A549 (cell line): ENCODE measurements around the gene CD160. TPM values are rescaled to one million over a fixed set of nuclear protein-coding genes. Genes with fewer than 3 reads are reported as not detected.

Experiments
- ATAC-seq, 2 experiments: fragments of 200-7000 bp in 1 of 2; fragments of >200 bp in 1 of 2; cut with Nextera tagmentation in 1 of 2; cut with Tn5 transposase in 1 of 2; 3 replicates each; pipeline versions ENCODE4 v1.8.0 to v1.9.1; 2018 to 2020; ENCODE audit warnings: mild to moderate bottlenecking in 1 of 2, moderate library complexity in 1 of 2
- CTCF ChIA-PET: fragments of 300-600 bp; sonication (Branson Sonifier 250); formaldehyde crosslinking; extraction: SDS; loops from one replicate; lab custom pipeline; 2021; ENCODE audit warnings: antibody characterized with exemption, inconsistent platforms; lab: Yijun Ruan, JAX
- POLR2A ChIA-PET: fragments of 350-600 bp; formaldehyde crosslinking; extraction: SDS; loops from one replicate; lab custom pipeline; 2021; ENCODE audit warnings: antibody characterized with exemption, inconsistent platforms; lab: Yijun Ruan, JAX
- DNase-seq, 2 experiments: peaks; one replicate each; pipeline versions ENCODE4 v3.0.0 to v3.0.0-alpha.2; 2011 to 2016; ENCODE audit warnings: low read depth in 1 of 2, low spot score in 1 of 2
- FAIRE-seq: peaks from 2 replicates; lab custom pipeline; 2011; peaks lifted over from hg19 to GRCh38; lab: Jason Lieb, UNC
- H3K27ac ChIP-seq, 2 experiments: fragments of >200 bp; sonication (Bioruptor Twin); formaldehyde crosslinking; 3 replicates each; pipeline ENCODE4 v1.5.1; 2016 to 2017
- H3K4me1 ChIP-seq: fragments of >200 bp; sonication (Bioruptor Twin); formaldehyde crosslinking; 3 replicates; pipeline ENCODE4 v1.6.1; 2016
- H3K4me2 ChIP-seq: fragments of >200 bp; sonication (Bioruptor Twin); formaldehyde crosslinking; 3 replicates; pipeline ENCODE4 v1.6.1; 2016
- H3K4me3 ChIP-seq: fragments of >200 bp; sonication (Bioruptor Twin); formaldehyde crosslinking; 3 replicates; pipeline ENCODE4 v1.5.1; 2016
- H3K9me3 ChIP-seq: fragments of >200 bp; sonication (Bioruptor Twin); formaldehyde crosslinking; 3 replicates; pipeline ENCODE4 v1.6.1; 2016
- BHLHE40 ChIP-seq: IDR thresholded peaks from 2 replicates; pipeline ENCODE4 v1.6.1; 2012; ENCODE audit warnings: low read depth, low read length, inconsistent platforms
- CEBPB ChIP-seq, 2 experiments: fragments of >200 bp in 1 of 2; sonication (Bioruptor Twin) in 1 of 2; formaldehyde crosslinking in 1 of 2; IDR thresholded peaks; 2 replicates each; pipeline ENCODE4 v1.6.1; 2012 to 2016
- ELK1 ChIP-seq: fragments of 150-350 bp; IDR thresholded peaks from 2 replicates; pipeline ENCODE4 v1.6.1; 2014; ENCODE audit warnings: low read depth, mild to moderate bottlenecking, low read length
- FOSL2 ChIP-seq, 2 experiments: fragments of 450-650 bp in 1 of 2; fragments of >200 bp in 1 of 2; sonication (Bioruptor Twin) in 1 of 2; formaldehyde crosslinking; IDR thresholded peaks; 2 replicates each; pipeline versions ENCODE4 v1.5.0 to v1.6.1; 2016 to 2020; ENCODE audit warnings: mild to moderate bottlenecking in 1 of 2, moderate library complexity in 1 of 2
- FOXS1 ChIP-seq: fragments of 250-450 bp; sonication (Bioruptor Pico); IDR thresholded peaks from 2 replicates; pipeline ENCODE4 v1.5.0; 2020; ENCODE audit warnings: mild to moderate bottlenecking, moderate library complexity
- GATA3 ChIP-seq: IDR thresholded peaks from 2 replicates; pipeline ENCODE4 v1.6.1; 2012; ENCODE audit warnings: borderline replicate concordance
- HDAC2 ChIP-seq: fragments of 200-600 bp; sonication (generic); IDR thresholded peaks from 2 replicates; pipeline ENCODE4 v1.6.1; 2016
- HEYL ChIP-seq: fragments of 250-450 bp; sonication (Bioruptor Pico); IDR thresholded peaks from 2 replicates; pipeline ENCODE4 v1.8.0; 2021; ENCODE audit warnings: mild to moderate bottlenecking, moderate library complexity
- HOXB5 ChIP-seq: fragments of 250-450 bp; sonication (Bioruptor Pico); IDR thresholded peaks from 2 replicates; pipeline ENCODE4 v1.5.0; 2020; ENCODE audit warnings: mild to moderate bottlenecking, moderate library complexity
- JUNB ChIP-seq: fragments of >200 bp; sonication (Bioruptor Twin); formaldehyde crosslinking; IDR thresholded peaks from 2 replicates; pipeline ENCODE4 v1.6.1; 2016
- MAFK ChIP-seq: fragments of 450-650 bp; IDR thresholded peaks from 2 replicates; pipeline ENCODE4 v1.6.1; 2014; ENCODE audit not compliant: partially characterized antibody
- MAX ChIP-seq: IDR thresholded peaks from 2 replicates; pipeline ENCODE4 v1.6.1; 2012
- MYC ChIP-seq: IDR thresholded peaks from 2 replicates; pipeline ENCODE4 v1.6.1; 2012; ENCODE audit warnings: mild to moderate bottlenecking, inconsistent platforms, low read length, improper control_type of control experiment, borderline replicate concordance
- NFE2L2 ChIP-seq: fragments of 150-350 bp; conservative IDR thresholded peaks from 2 replicates; pipeline ENCODE4 v1.6.1; 2014; ENCODE audit warnings: low read length
- POLR2A ChIP-seq: IDR thresholded peaks from 2 replicates; pipeline ENCODE4 v1.6.1; 2012; ENCODE audit warnings: mild to moderate bottlenecking, low read length
- POLR2AphosphoS2 ChIP-seq: conservative IDR thresholded peaks from 2 replicates; pipeline ENCODE4 v1.6.1; 2012; ENCODE audit warnings: low read length, improper control_type of control experiment, inconsistent platforms
- RAD21 ChIP-seq, 2 experiments: fragments of >200 bp in 1 of 2; sonication (Bioruptor Twin) in 1 of 2; formaldehyde crosslinking in 1 of 2; IDR thresholded peaks in 1 of 2; conservative IDR thresholded peaks in 1 of 2; 2 replicates in 1 of 2; 3 replicates in 1 of 2; pipeline ENCODE4 v1.6.1; 2012 to 2018; ENCODE audit warnings: inconsistent platforms in 1 of 2
- RARB ChIP-seq: fragments of 250-450 bp; sonication (Bioruptor Pico); IDR thresholded peaks from 2 replicates; pipeline ENCODE4 v1.8.0; 2021; ENCODE audit warnings: mild to moderate bottlenecking, moderate library complexity
- RNF2 ChIP-seq: fragments of 200-600 bp; sonication (generic); IDR thresholded peaks from 2 replicates; pipeline ENCODE4 v1.6.1; 2016; ENCODE audit warnings: low read depth, mild to moderate bottlenecking, antibody characterized with exemption, moderate library complexity, borderline replicate concordance
- SMC3 ChIP-seq: fragments of >200 bp; sonication (Bioruptor Twin); formaldehyde crosslinking; IDR thresholded peaks from 3 replicates; pipeline ENCODE4 v1.6.1; 2018; ENCODE audit warnings: inconsistent platforms
- TFCP2L1 ChIP-seq: fragments of 250-450 bp; sonication (Bioruptor Pico); IDR thresholded peaks from 2 replicates; pipeline ENCODE4 v1.5.0; 2021; ENCODE audit warnings: mild to moderate bottlenecking
- TP53 ChIP-seq: fragments of 250-450 bp; sonication (Bioruptor Pico); IDR thresholded peaks from 2 replicates; pipeline ENCODE4 v1.5.0; 2021; ENCODE audit warnings: mild to moderate bottlenecking, moderate library complexity
- ZFP36 ChIP-seq: fragments of 450-650 bp; IDR thresholded peaks from 2 replicates; pipeline ENCODE4 v1.6.1; 2014; ENCODE audit warnings: borderline replicate concordance; ENCODE audit not compliant: partially characterized antibody
- ZNF302 ChIP-seq: fragments of 250-450 bp; sonication (Bioruptor Pico); IDR thresholded peaks from 2 replicates; pipeline ENCODE4 v1.9.0; 2021; ENCODE audit warnings: inconsistent platforms, mild to moderate bottlenecking, moderate library complexity
- ZSCAN20 ChIP-seq: fragments of 250-450 bp; sonication (Bioruptor Pico); IDR thresholded peaks from 2 replicates; pipeline ENCODE4 v1.8.0; 2022; ENCODE audit warnings: mild to moderate bottlenecking, moderate library complexity
- WGBS: methylation state at CpG from one replicate; pipeline ENCODE4 v1.1.6; 2017; ENCODE audit errors: missing lambda C conversion rate; 5-methylcytosine and 5-hydroxymethylcytosine counted together
- polyA plus RNA-seq, 4 experiments: library from polyadenylated mRNA; depleted of rRNA in 3 of 4; stranded (reverse); fragments of >200 nt; fragmentation: RNase III in 1 of 4; extraction: RNeasy Plus Mini Kit Qiagen cat#74134 plus additional on column Dnase treatment in 1 of 4; gene quantifications; 2 replicates in 3 of 4; 3 replicates in 1 of 4; pipeline ENCODE4 v1.2.3, GENCODE V29; 2011 to 2017
- TF ChIP-seq, protein P1 (sequence below): fragments of >200 bp; sonication (Bioruptor Twin); formaldehyde crosslinking; IDR thresholded peaks from 2 replicates; pipeline ENCODE4 v1.6.1; 2016
- TF ChIP-seq, protein P2 (sequence below): fragments of 250-450 bp; sonication (Bioruptor Pico); IDR thresholded peaks from 2 replicates; pipeline ENCODE4 v1.5.0; 2020; ENCODE audit warnings: low read depth, mild to moderate bottlenecking, moderate library complexity

Gene CD160
- polyA plus RNA-seq, 2 of the 4 experiments (the other 2 are of a cell fraction) = 0.05 TPM; not detected in 1

DNA sequence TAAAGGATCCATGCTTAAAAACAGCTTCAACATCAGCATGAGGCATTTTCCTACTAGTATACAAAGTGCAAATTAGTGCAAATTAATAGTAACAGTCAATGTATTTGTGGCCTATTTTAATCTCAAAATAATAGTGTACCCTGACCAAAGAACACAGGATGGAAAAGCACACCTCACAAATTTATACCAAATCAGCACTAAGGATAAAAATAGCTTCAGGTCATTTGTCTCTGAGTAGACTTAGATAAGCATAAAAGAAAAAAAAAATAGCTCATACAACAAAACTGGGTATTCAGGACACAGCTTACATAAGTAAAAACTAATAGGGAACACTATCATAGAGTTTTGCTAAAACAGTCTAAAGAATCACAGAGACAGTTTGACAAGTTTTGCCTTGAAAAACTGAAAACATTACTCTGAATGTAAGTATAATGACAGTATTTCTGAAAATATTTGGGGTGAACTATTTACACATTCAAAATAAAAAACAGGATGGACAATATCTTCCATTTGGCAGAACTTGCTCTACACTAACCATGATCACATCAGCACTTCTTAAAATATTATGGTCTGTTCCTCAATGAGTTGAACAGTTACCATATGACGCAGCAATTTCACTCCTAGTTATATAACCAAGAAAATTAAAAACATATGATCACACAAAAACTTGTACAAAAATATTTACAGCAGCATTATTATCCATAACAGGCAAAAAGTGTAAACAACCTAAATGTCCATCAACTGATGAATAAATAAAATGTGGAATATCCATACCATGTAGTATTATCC, 58.3 kb downstream of the CD160 start:
- POLR2A ChIA-PET = no interaction called here
- no peak for TF ChIP-seq BHLHE40
- TF ChIP-seq RAD21 (conservative IDR thresholded peaks at IDR 0.05 in 1 of 2, IDR thresholded peaks at IDR 0.05 in 1 of 2) = no peak
- TF ChIP-seq, protein P1, sequence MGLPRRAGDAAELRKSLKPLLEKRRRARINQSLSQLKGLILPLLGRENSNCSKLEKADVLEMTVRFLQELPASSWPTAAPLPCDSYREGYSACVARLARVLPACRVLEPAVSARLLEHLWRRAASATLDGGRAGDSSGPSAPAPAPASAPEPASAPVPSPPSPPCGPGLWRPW = no peak
- TF ChIP-seq CEBPB (IDR thresholded peaks at IDR 0.05) = no peak
- TF ChIP-seq HDAC2 = no peak
- FAIRE-seq = no peak

GRCh38 chr1:145778146-145778540, 58.8 kb downstream of the CD160 start:
- Histone ChIP-seq H3K4me3 (no peak overlapping the region), H3K4me1 (peaks cover 55% of the 10 kb centered on the region)
- 47% methylated on average over 1 of the region's 1 CpG for WGBS
- no peak for DNase-seq
- TF ChIP-seq NFE2L2 = no peak
- no peak for TF ChIP-seq ZSCAN20 (CRISPR knock-in tag)
- TF ChIP-seq MAX = no peak
- no peak for TF ChIP-seq POLR2AphosphoS2
- no peak for TF ChIP-seq MAFK
- no peak for TF ChIP-seq RNF2
- TF ChIP-seq GATA3 = no peak
- no peak for TF ChIP-seq POLR2A
- TF ChIP-seq, protein P2, sequence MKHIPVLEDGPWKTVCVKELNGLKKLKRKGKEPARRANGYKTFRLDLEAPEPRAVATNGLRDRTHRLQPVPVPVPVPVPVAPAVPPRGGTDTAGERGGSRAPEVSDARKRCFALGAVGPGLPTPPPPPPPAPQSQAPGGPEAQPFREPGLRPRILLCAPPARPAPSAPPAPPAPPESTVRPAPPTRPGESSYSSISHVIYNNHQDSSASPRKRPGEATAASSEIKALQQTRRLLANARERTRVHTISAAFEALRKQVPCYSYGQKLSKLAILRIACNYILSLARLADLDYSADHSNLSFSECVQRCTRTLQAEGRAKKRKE (CRISPR knock-in tag) = no peak
- no peak for TF ChIP-seq ZNF302 (CRISPR knock-in tag)
- no peak for TF ChIP-seq HOXB5 (CRISPR knock-in tag)
- no peak for TF ChIP-seq JUNB
- TF ChIP-seq, all 56 proteins: peak for 0
- ChIA-PET POLR2A (no interaction called here), CTCF (interaction anchor here (0.9 to 1.5 kb wide), 2 partner anchors 67 to 68 kb away, joined by 3 to 7 read pairs; partner anchors contain the start of gene NUDT17)
- no peak for FAIRE-seq
- no peak for ATAC-seq
- Histone ChIP-seq H3K4me2 (peak overlapping the region; percentile 68), H3K9me3 (no peaks in the 10 kb centered on the region), H3K27ac (peak overlapping the region; percentile 36 to 68; a peak in 4 of 6 replicates)

More for the DNA sequence above, 58.3 kb downstream of the CD160 start:
- 90% methylated on average over 1 of the region's 1 CpG for WGBS
- ATAC-seq (no peak), DNase-seq (no peak)
- Histone ChIP-seq H3K4me1 (peaks cover 49% of the 10 kb centered on the region), H3K27ac (peak overlapping the region in 1 of 2 experiments; percentile 36; a peak in 3 of 6 replicates), H3K4me3 (no peak overlapping the region), H3K9me3 (no peaks in the 10 kb centered on the region), H3K4me2 (peak overlapping the region; percentile 68; the same call in 2 of the 3 replicates)
- CTCF ChIA-PET = interaction anchor here (0.9 kb wide), 1 partner anchor 68 kb away, joined by 3 read pairs; the partner anchor contains the start of gene NUDT17

- no peak overlapping the region for H3K4me3 ChIP-seq
- peak overlapping the region; percentile 65 for H3K4me2 ChIP-seq
- peak overlapping the region; percentile 75 to 82 for H3K27ac ChIP-seq
- peak; percentile 73 to 80 for ATAC-seq
- WGBS = 34% methylated on average over 10 of the region's 10 CpGs
- FAIRE-seq = peak; percentile 51
- peak; percentile 35 to 82 for DNase-seq
- ChIA-PET CTCF (interaction anchor here (1.3 to 1.7 kb wide), 3 partner anchors 9 to 61 kb away, joined by 3 to 4 read pairs (median 3); no protein-coding TSS in a partner anchor), POLR2A (interaction anchor here (1.1 kb wide), 1 partner anchor 13 kb away, joined by 4 read pairs; no protein-coding TSS in a partner anchor)
- H3K9me3 ChIP-seq = no peaks in the 10 kb centered on the region
- peaks cover 84% of the 10 kb centered on the region for H3K4me1 ChIP-seq
- TF ChIP-seq RARB (CRISPR knock-in tag) (0 out of 2 replicates have a peak, but pooled peaks have one; percentile 8), TP53 (CRISPR knock-in tag) (no peak), ZSCAN20 (CRISPR knock-in tag) (no peak), ZNF302 (CRISPR knock-in tag) (no peak), SMC3 (no peak), RNF2 (no peak), ZFP36 (no peak), POLR2A (no peak), FOXS1 (CRISPR knock-in tag) (peak; percentile 35; the same call in 1 of the 2 replicates), MYC (no peak), GATA3 (peak; percentile 78; the same call in 1 of the 2 replicates), FOSL2 (IDR thresholded peaks at IDR 0.05) (peak; percentile 92), FOSL2 (CRISPR knock-in tag; IDR thresholded peaks at IDR 0.05) (peak; percentile 98), MAFK (peak; percentile 94), RAD21 (conservative IDR thresholded peaks at IDR 0.05 in 1 of 2, IDR thresholded peaks at IDR 0.05 in 1 of 2) (no peak), HEYL (CRISPR knock-in tag) (no peak), ELK1 (no peak), BHLHE40 (no peak), TFCP2L1 (no peak)
- TF ChIP-seq, protein P2 (CRISPR knock-in tag) = no peak
These were observed 63.2 kb downstream of the CD160 start for GRCh38 chr1:145782272-145783099.
